LoVo (cell line): Measurements from ENCODE around the gene CCNI.

Source experiments
- DNase-seq: peaks from one replicate; pipeline ENCODE4 v3.0.0-alpha.2; 2016; ENCODE audit warnings: low spot score

Gene CCNI

DNA sequence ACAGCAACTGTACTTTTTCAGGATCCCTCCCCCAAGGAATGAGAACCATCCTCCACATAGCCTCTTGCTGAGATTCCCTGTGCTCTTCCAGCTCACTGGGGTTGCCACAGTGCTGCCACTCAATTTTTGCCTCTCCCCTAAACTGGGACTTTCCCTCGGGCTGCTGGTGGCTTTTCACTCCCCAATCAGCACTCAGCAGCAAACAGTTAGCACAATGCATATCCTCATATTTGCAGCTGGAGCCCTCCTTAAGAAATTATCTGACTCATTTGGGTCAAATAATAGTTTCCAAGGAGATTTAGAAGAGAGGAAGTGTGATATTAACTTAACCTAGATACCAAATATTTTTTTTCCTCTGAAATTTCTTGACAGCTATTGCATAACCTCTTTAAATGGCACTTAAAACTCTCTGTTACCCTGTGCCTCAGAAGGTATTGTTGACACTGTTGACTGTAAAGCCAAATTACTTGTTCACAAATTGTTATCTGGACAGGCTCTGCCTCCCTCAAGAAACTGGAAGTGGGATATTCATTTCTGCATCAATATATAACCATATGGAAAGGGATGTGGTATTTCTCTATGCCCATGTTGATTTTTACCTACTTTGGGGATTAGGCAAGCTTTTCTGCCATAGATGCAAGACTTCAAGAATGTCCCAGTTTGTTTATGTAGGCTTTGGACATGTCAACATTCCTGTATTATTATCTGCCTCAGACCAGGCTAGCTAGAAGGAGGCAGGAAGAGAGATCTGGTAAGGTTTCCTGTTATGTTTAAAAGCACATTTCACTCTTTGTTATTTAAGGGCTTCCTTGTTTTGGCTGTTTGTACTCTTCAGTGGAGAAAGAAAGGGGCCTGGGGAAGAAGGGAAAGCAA lies 68.2 kb downstream of the CCNI start:
- no peak for DNase-seq

DNA sequence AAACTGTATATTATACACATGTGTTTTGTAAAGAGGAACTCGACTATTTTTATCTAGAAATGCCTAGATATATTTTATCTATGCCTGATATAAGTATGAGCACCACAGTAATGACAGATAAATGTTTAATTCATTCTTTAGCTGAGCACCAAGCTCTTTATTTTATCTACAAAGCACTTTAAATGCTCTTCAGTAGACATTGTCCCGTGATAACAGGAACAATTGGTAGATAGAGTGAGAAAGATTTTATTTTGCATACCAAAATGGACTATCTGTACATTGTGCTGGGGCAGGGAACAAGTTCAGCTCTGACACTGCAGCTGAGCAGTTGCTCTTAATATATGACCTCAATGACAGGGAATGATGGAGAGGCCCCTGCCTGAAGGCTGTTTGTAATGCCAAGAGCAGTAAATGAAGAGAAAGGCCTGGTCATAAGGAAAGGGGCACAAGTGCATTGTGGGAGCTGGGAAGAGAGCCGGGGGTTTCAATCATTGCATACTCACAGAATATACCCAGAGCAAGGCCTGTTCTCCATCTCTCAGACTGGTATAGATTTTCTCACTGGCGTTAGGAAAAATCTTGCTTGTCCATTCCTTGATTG lies 68.9 kb downstream of the CCNI start:
- no peak for DNase-seq

DNA sequence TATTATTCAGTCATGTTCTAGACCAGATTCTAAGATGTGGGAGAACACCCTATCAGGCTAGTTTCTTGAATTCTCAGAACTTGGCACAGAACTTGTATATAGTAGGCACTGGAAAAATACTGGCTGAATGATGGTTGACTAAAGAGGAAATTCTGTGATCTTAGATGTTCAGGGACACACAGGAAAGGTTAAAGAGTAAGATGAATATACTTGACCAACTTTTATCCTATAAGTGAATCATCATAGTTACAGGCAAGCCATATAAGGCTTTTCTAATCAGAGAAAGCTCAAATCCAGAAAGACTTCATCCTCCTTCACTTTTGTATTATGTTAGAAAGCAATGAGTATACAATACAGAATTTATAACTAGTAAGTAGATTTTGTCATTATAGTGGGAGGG lies 72.4 kb downstream of the CCNI start:
- no peak for DNase-seq

DNA sequence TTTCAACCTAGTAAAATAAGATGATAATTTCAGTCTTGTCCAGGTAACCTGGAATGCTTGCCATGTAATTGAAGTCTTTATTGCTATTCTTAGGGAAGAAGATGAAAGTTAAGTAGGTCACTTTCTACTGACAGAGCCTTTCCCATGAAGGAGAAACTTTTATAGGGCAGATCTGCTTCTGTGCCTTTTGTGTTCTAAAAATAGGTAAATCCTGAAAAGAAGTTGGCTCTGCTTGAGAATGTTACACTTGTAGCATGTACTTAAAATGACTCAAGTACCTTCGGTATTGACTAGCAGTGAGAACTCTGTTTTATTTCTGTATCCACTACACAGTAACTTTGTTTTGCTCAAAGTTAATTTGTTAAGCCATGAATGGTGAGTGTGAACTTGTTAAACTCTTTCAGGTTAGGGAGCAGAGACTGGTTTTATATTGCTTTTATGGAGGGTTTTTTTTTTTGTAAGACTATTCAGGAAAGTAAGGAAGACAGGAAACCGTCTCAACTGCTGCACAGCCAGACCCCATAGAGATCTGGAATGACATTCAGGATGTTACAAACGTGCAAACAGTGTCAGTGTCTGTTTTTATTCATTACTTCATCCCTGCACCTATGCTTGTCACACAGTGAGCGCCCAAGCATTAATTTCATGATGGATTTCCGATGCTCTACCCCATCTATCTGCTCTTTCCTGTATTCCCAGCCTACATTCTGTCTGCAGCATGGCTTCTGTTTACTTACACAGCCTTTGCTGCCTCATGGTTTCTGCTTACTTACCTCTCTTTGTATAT lies 73.3 kb downstream of the CCNI start:
- DNase-seq, result no peak

DNA sequence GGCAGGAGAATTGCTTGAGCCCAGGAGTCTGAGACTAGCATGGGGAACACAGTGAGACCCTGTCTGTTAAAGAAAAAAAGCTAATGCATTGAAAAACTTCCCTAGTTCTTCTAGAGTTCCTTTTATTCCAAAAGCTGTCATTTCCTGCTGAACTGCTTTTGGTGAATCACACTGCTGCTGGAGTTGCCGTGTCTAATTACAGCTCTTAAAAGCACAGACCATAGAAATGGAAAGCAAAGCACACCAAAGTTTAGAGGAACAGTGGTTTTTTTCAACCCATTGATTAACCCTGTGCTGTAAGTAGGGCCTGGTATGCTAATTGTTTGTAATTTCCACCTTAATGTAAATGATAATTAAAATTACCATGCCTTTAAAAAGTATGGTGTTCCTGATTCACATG lies 73.9 kb downstream of the CCNI start:
- no peak for DNase-seq

DNA sequence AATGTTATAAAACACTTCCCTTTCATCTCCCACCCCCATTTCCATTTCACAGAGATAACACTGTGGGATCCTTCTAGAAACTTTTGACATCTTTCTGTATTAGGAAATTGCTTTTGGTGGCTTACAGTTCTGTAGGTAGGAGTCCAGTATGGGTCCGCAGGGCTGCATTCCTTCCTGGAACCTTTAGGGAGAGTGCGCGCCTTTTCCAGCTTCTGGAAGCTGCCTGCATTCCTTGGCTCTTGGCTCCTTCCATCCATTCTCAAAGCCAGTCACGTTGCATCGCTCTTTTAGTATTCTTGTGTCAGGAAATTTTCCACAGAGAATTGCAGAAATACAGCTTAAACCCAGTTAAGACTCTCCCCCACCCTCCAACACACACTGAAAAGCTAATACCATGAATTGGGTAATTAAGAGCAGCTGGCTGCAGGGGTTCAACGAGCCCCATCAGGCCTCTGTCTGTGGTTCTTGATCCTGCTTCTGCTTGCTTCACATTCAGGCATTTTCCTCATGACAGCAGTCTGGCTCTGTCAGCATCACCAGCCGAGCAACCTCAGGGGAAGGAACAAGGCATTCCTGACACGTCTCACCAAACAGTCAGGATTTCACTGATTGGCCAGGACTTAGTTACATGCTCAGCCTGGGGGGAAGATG lies 77.4 kb downstream of the CCNI start:
- no peak for DNase-seq

DNA sequence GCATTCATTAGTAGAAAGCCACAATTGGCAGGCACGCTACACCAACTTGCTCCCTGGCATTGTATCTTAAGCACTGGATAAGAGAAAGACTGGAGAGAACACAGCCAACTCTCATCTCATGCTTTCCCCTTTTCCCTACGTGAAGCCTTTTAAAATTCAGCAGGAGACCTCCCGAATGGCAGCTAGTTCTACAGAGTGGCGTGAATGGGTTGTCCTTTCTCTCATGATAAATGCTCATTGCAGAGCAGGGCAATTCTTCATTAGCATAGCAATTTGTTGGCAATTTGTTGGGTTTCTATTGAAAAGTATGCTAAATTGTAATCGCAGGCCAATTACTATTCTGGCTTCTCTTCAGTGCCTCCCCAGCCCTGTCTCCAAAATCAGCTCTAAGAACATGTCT lies 78.3 kb downstream of the CCNI start:
- DNase-seq, result no peak
